CD14-positive monocyte (primary cell): Measurements from ENCODE around the gene WDR17. TPM values are rescaled to one million over a fixed set of nuclear protein-coding genes. Genes with fewer than 3 reads are reported as not detected.

Experiments
- DNase-seq, 3 donors: peaks; one replicate each; pipeline ENCODE4 v3.0.0-alpha.2; 2011 to 2022
- H2AFZ ChIP-seq: 2 replicates; pipeline ENCODE4 v1.6.0; 2012; ENCODE audit warnings: mild to moderate bottlenecking, low read depth, low read length, inconsistent platforms; ENCODE audit not compliant: insufficient read depth, poor library complexity, severe bottlenecking
- H3K27ac ChIP-seq, 2 donors: 1 replicate in 1 of 2; 2 replicates in 1 of 2; pipeline ENCODE4 v1.5.1; 2012 to 2013; ENCODE audit warnings: low read length in 2 of 2, control low read depth in 1 of 2, inconsistent platforms in 1 of 2, low read depth in 1 of 2, mild to moderate bottlenecking in 1 of 2
- H3K27me3 ChIP-seq, 2 donors: one replicate each; pipeline versions ENCODE4 v1.6.0 to v1.6.1; 2011 to 2013; ENCODE audit warnings: low read length in 2 of 2; ENCODE audit not compliant: control insufficient read depth in 2 of 2, insufficient read depth in 2 of 2
- H3K36me3 ChIP-seq, 2 donors: replicated peaks in 1 of 2; 1 replicate in 1 of 2; 2 replicates in 1 of 2; pipeline versions ENCODE4 v1.5.1 to v1.6.1; 2012 to 2013; ENCODE audit warnings: low read length in 2 of 2, control low read depth in 1 of 2, inconsistent platforms in 1 of 2, mild to moderate bottlenecking in 1 of 2; ENCODE audit not compliant: insufficient read depth in 2 of 2, control insufficient read depth in 1 of 2
- H3K4me1 ChIP-seq, 2 donors: 1 replicate in 1 of 2; 2 replicates in 1 of 2; pipeline versions ENCODE4 v1.5.1 to v1.6.1; 2012 to 2013; ENCODE audit warnings: low read length in 2 of 2, control low read depth in 1 of 2, inconsistent platforms in 1 of 2, mild to moderate bottlenecking in 1 of 2, moderate library complexity in 1 of 2; ENCODE audit not compliant: insufficient read depth in 2 of 2, control insufficient read depth in 1 of 2
- H3K4me2 ChIP-seq: replicated peaks from 2 replicates; pipeline ENCODE3; 2012; ENCODE audit warnings: low read length, moderate library complexity, mild to moderate bottlenecking; ENCODE audit not compliant: poor library complexity, severe bottlenecking; ENCODE audit errors: extremely low read depth
- H3K4me3 ChIP-seq, 3 experiments: fragments of 200-600 bp in 1 of 3; sonication (generic) in 1 of 3; replicated peaks in 1 of 3; 1 replicate in 2 of 3; 2 replicates in 1 of 3; pipeline ENCODE4 v1.5.1; 2011 to 2013; ENCODE audit warnings: low read length in 3 of 3, mild to moderate bottlenecking in 3 of 3, control low read depth in 2 of 3, low read depth in 2 of 3, inconsistent platforms in 1 of 3, moderate library complexity in 1 of 3
- H3K79me2 ChIP-seq: 2 replicates; pipeline ENCODE4 v1.6.0; 2012; ENCODE audit warnings: mild to moderate bottlenecking, control low read depth, inconsistent platforms, low read length, moderate library complexity; ENCODE audit not compliant: insufficient read depth
- H3K9ac ChIP-seq: 2 replicates; pipeline ENCODE4 v1.6.0; 2017; ENCODE audit warnings: low read length, mild to moderate bottlenecking; ENCODE audit not compliant: insufficient read depth, poor library complexity, severe bottlenecking
- H3K9me3 ChIP-seq, 2 donors: replicated peaks in 1 of 2; 1 replicate in 1 of 2; 2 replicates in 1 of 2; pipeline versions ENCODE4 v1.5.1 to v1.6.1; 2012 to 2013; ENCODE audit warnings: low read length in 2 of 2, control low read depth in 1 of 2; ENCODE audit not compliant: control insufficient read depth in 1 of 2, insufficient read depth in 1 of 2
- H4K20me1 ChIP-seq: 2 replicates; pipeline ENCODE4 v1.6.0; 2012; ENCODE audit warnings: mild to moderate bottlenecking, low read length, control low read depth, moderate library complexity; ENCODE audit not compliant: insufficient read depth
- H3K27ac Mint-ChIP-seq, 7 donors: one replicate each; pipeline ENCODE4 v1.8.0; 2020; ENCODE audit warnings: mild to moderate bottlenecking in 7 of 7, mixed read lengths in 7 of 7, moderate library complexity in 6 of 7, inconsistent platforms in 2 of 7
- H3K27me3 Mint-ChIP-seq, 3 donors: one replicate each; pipeline ENCODE4 v1.8.0; 2021 to 2022; ENCODE audit warnings: low read depth in 3 of 3, mild to moderate bottlenecking in 3 of 3, mixed read lengths in 3 of 3, moderate library complexity in 3 of 3, inconsistent platforms in 1 of 3
- H3K36me3 Mint-ChIP-seq, 2 donors: one replicate each; pipeline ENCODE4 v1.8.0; 2020; ENCODE audit warnings: mixed read lengths in 2 of 2, inconsistent platforms in 1 of 2, mild to moderate bottlenecking in 1 of 2
- H3K4me1 Mint-ChIP-seq: one replicate; pipeline ENCODE4 v1.8.0; 2020; ENCODE audit warnings: mild to moderate bottlenecking, mixed read lengths
- H3K4me3 Mint-ChIP-seq, 2 donors: one replicate each; pipeline ENCODE4 v1.8.0; 2020; ENCODE audit warnings: mild to moderate bottlenecking in 2 of 2, mixed read lengths in 2 of 2, moderate library complexity in 1 of 2
- H3K9me3 Mint-ChIP-seq, 7 donors: one replicate each; pipeline ENCODE4 v1.8.0; 2020 to 2022; ENCODE audit warnings: mixed read lengths in 7 of 7, mild to moderate bottlenecking in 6 of 7, moderate library complexity in 6 of 7, inconsistent platforms in 2 of 7
- WGBS: methylation state at CpG from one replicate; pipeline ENCODE4 v1.1.5; 2013; ENCODE audit warnings: missing lambda C conversion rate; ENCODE audit not compliant: insufficient coverage; 5-methylcytosine and 5-hydroxymethylcytosine counted together
- intact Hi-C, 2 donors: fragments of 100-400 bp; cut with micrococcal nuclease; formaldehyde crosslinking; loops; one replicate each; pipeline versions ENCODE4 v1.15.0 to v1.15.1; 2023
- polyA plus RNA-seq, 3 donors: library from polyadenylated mRNA; depleted of rRNA in 1 of 3; unstranded in 2 of 3; stranded (reverse) in 1 of 3; fragments of 300-500 nt in 2 of 3; fragments of >200 nt in 1 of 3; fragmentation: Illumina TruSeq in 2 of 3; gene quantifications; 1 replicate in 2 of 3; 2 replicates in 1 of 3; pipeline ENCODE4 v1.2.3, GENCODE V29; 2012 to 2021
- TF ChIP-seq, protein P1 (sequence below): fragments of 200-600 bp; IDR thresholded peaks from one replicate; pipeline ENCODE4 v1.8.0; 2022; ENCODE audit warnings: antibody characterized with exemption, mild to moderate bottlenecking

The WDR17 gene
- polyA plus RNA-seq, 3 donors = 0.22 to 2.1 (median 1.1) TPM

DNA sequence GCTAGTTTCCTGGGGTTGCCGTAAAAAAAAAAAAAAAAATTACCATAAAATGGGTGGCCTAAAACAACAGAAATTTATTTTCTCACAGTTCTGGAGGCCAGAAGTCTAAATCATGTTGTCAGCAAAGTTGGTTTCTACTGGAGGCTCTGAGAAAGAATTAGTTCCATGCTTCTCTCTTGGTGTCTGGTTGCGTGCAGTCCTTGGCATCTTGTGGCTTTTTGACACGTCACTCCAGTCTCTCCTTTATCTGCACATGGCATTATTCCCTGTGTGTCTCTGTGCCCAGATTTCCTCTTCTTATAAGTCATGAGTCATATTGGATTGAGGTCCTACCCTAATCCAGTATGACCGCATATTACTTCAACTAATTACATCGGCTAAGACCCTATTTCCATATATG lies 91.0 kb downstream of the WDR17 start:
- TF ChIP-seq, protein P1, sequence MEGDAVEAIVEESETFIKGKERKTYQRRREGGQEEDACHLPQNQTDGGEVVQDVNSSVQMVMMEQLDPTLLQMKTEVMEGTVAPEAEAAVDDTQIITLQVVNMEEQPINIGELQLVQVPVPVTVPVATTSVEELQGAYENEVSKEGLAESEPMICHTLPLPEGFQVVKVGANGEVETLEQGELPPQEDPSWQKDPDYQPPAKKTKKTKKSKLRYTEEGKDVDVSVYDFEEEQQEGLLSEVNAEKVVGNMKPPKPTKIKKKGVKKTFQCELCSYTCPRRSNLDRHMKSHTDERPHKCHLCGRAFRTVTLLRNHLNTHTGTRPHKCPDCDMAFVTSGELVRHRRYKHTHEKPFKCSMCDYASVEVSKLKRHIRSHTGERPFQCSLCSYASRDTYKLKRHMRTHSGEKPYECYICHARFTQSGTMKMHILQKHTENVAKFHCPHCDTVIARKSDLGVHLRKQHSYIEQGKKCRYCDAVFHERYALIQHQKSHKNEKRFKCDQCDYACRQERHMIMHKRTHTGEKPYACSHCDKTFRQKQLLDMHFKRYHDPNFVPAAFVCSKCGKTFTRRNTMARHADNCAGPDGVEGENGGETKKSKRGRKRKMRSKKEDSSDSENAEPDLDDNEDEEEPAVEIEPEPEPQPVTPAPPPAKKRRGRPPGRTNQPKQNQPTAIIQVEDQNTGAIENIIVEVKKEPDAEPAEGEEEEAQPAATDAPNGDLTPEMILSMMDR = no peak
- no peak for DNase-seq
- H3K27ac Mint-ChIP-seq = no peak overlapping the region
- Histone ChIP-seq H3K4me2 (no peak overlapping the region), H3K27me3 (no peaks in the 10 kb centered on the region), H3K36me3 (no peaks in the 10 kb centered on the region), H3K9ac (no peak overlapping the region), H3K4me3 (no peak overlapping the region), H4K20me1 (no peaks in the 10 kb centered on the region), H3K9me3 (no peaks in the 10 kb centered on the region), H2AFZ (no peak overlapping the region), H3K4me1 (no peaks in the 10 kb centered on the region), H3K79me2 (no peaks in the 10 kb centered on the region), H3K27ac (no peak overlapping the region)
- intact Hi-C loops = no loop called here
- H3K9me3 Mint-ChIP-seq = no peaks in the 10 kb centered on the region
- peaks cover 0 to 2% of the 10 kb centered on the region in 2 donors for H3K36me3 Mint-ChIP-seq
- peaks cover 0 to 1% (median 0%) of the 10 kb centered on the region in 3 donors for H3K27me3 Mint-ChIP-seq
- 93% methylated on average over 2 of the region's 5 CpGs for WGBS
- H3K4me1 Mint-ChIP-seq = no peaks in the 10 kb centered on the region
- H3K4me3 Mint-ChIP-seq = no peak overlapping the region

DNA sequence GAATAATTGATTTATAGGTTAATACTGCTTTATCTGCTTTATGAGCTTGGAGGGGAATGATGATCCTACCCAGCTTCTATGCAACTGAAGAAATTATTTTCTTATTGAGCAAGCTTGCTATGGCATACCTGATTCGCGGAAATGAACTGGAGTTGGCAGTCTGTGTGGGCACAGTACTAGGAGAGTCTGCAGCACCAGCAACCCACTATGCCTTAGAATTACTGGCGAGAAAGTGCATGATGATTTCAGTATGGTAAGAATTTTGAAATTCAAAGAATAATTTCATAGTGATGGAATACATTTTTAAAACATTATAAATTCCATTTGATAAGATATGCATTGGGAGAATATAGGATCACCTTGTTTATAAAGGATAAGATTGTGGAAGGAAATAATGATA lies 97.4 kb downstream of the WDR17 start:
- TF ChIP-seq, protein P1 = no peak
- Histone ChIP-seq H3K9ac (no peak overlapping the region), H3K27me3 (no peaks in the 10 kb centered on the region), H3K36me3 (no peaks in the 10 kb centered on the region), H3K9me3 (no peaks in the 10 kb centered on the region), H3K4me3 (no peak overlapping the region), H3K27ac (no peak overlapping the region), H3K4me1 (no peaks in the 10 kb centered on the region), H3K4me2 (no peak overlapping the region), H4K20me1 (no peaks in the 10 kb centered on the region), H3K79me2 (no peaks in the 10 kb centered on the region), H2AFZ (no peak overlapping the region)
- Mint-ChIP-seq H3K4me3 (no peak overlapping the region), H3K27me3 (peaks cover 0 to 1% (median 0%) of the 10 kb centered on the region in 3 donors), H3K9me3 (peaks cover 0 to 4% (median 0%) of the 10 kb centered on the region in 7 donors), H3K36me3 (peaks cover 0 to 2% of the 10 kb centered on the region in 2 donors), H3K27ac (no peak overlapping the region), H3K4me1 (no peaks in the 10 kb centered on the region)
- DNase-seq = no peak
- intact Hi-C loops = no loop called here
- WGBS = no CpG with 5 or more reads among the region's 3 CpGs
